Bronchial epithelial cell (primary cell): ENCODE measurements around the gene RAET1G. TPM values are rescaled to one million over a fixed set of nuclear protein-coding genes. Genes with fewer than 3 reads are reported as not detected.

Source experiments
- DNase-seq: peaks from one replicate; pipeline ENCODE4 v3.0.0-alpha.2; 2010; ENCODE audit warnings: low read depth
- FAIRE-seq: peaks from 2 replicates; lab custom pipeline; 2011; peaks lifted over from hg19 to GRCh38; lab: Jason Lieb, UNC
- H3K27me3 ChIP-seq: 2 replicates; pipeline ENCODE4 v1.5.1; 2011; ENCODE audit warnings: low read length; ENCODE audit not compliant: control insufficient read depth, insufficient read depth
- H3K36me3 ChIP-seq: 2 replicates; pipeline ENCODE4 v1.5.1; 2011; ENCODE audit warnings: low read length; ENCODE audit not compliant: control insufficient read depth, insufficient read depth
- H3K4me3 ChIP-seq: 2 replicates; pipeline ENCODE4 v1.5.1; 2011; ENCODE audit warnings: mild to moderate bottlenecking, low read depth, low read length, control low read depth
- total RNA-seq: library from RNA; depleted of rRNA; stranded (reverse); fragments of >200 nt; gene quantifications from 2 replicates; pipeline ENCODE4 v1.2.1, GENCODE V29; 2014
- TF ChIP-seq, protein P1 (sequence below): IDR thresholded peaks from 2 replicates; pipeline ENCODE4 v1.5.1; 2011; ENCODE audit warnings: mild to moderate bottlenecking, moderate library complexity, low read length, control low read depth, inconsistent platforms; ENCODE audit not compliant: insufficient read depth, severe bottlenecking

RAET1G gene
- total RNA-seq, 1 donor from 2014 or later = 45.0 TPM

DNA sequence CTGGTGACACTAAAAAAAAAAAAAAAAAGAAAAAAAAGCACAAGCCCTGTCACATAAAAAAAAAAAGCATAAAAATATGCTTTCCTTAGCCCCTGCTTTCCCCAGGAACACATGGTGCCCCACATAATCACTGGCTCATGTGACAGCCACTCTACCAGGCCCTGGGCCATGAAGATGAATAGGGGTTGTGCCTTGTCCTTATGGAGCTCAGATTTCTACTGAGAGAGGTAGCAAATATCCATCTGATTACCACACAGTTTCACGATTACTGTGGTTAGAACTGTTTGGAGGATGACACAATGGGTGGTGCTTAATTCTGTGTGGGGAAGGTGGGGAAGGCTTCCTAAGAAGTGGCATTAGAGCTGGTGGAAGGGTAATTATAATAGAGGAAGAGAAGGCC, 34.3 kb downstream of the RAET1G start:
- FAIRE-seq = peak; percentile 91
- no peak overlapping the region for H3K4me3 ChIP-seq
- peak; percentile 95 for DNase-seq

DNA sequence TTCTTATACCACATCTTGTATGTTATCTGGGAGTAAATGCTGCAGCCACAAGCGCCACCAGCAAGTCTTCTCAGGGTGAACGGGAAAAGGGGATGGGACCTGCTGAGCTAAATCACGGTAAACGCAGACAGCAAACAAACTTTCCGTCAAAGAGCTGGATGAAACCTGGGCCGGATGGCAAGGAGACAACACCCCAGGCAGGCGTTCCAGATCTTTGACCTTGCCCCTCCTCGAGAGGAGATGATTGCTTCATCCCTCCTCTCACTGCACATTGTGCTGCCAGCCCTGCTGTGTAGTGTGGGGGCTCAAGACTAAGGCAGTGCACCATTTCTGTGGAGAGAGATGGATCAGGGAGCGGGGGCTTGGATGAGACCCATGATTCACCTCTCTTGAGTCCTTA, 34.8 kb downstream of the RAET1G start:
- Histone ChIP-seq H3K27me3 (no peaks in the 10 kb centered on the region), H3K36me3 (peaks cover 5% of the 10 kb centered on the region), H3K4me3 (no peak overlapping the region)
- TF ChIP-seq, protein P1, sequence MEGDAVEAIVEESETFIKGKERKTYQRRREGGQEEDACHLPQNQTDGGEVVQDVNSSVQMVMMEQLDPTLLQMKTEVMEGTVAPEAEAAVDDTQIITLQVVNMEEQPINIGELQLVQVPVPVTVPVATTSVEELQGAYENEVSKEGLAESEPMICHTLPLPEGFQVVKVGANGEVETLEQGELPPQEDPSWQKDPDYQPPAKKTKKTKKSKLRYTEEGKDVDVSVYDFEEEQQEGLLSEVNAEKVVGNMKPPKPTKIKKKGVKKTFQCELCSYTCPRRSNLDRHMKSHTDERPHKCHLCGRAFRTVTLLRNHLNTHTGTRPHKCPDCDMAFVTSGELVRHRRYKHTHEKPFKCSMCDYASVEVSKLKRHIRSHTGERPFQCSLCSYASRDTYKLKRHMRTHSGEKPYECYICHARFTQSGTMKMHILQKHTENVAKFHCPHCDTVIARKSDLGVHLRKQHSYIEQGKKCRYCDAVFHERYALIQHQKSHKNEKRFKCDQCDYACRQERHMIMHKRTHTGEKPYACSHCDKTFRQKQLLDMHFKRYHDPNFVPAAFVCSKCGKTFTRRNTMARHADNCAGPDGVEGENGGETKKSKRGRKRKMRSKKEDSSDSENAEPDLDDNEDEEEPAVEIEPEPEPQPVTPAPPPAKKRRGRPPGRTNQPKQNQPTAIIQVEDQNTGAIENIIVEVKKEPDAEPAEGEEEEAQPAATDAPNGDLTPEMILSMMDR = no peak
- DNase-seq = peak; percentile 90
- FAIRE-seq = no peak

More for the DNA sequence above, 34.3 kb downstream of the RAET1G start:
- no peaks in the 10 kb centered on the region for H3K27me3 ChIP-seq
- peaks cover 5% of the 10 kb centered on the region for H3K36me3 ChIP-seq
- TF ChIP-seq, protein P1 = no peak

DNA sequence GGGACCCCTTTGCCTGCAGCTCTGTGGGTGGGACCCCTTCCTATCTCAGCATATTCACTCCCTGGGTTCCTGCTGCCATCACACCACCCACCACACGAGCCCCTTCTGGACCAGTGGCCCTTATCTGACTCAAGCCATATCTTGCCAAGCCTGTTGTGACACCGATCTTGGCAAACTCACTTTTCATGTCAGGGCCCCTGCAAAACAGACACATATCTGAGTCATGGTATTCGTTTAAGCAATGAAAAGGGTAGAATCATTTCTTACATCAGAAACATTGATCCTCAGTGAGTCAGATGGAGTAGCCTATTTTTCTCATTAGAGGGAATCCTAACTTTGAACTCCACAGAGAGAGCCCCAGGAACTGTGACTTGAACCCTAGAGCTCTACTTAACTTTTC, 35.6 kb downstream of the RAET1G start:
- DNase-seq (peak; percentile 99), FAIRE-seq (no peak)
- TF ChIP-seq, protein P1 = no peak
- no peak overlapping the region for H3K4me3 ChIP-seq
- H3K27me3 ChIP-seq = no peaks in the 10 kb centered on the region
- H3K36me3 ChIP-seq = peaks cover 5% of the 10 kb centered on the region

DNA sequence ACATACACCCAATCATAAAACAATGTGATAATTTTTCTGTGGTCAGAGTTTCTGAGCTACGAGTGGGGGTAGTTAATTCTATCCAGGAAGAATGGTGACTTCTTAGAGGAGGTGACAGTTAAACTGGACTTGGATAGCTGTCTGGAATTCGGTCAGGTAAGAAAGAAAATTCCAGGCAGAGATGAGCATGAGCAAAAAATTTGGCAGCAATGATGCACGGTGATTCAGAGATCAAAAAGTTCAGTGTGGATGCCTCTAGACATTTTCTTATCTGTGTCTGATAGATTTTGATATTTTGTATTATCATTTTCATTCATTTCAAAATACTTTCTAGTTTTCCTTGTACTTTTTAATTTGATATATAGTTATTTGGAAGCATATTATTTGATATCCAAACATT, 37.0 kb downstream of the RAET1G start:
- Histone ChIP-seq H3K4me3 (no peak overlapping the region), H3K36me3 (peaks cover 5% of the 10 kb centered on the region), H3K27me3 (no peaks in the 10 kb centered on the region)
- DNase-seq = no peak
- no peak for FAIRE-seq
- TF ChIP-seq, protein P1 = no peak

DNA sequence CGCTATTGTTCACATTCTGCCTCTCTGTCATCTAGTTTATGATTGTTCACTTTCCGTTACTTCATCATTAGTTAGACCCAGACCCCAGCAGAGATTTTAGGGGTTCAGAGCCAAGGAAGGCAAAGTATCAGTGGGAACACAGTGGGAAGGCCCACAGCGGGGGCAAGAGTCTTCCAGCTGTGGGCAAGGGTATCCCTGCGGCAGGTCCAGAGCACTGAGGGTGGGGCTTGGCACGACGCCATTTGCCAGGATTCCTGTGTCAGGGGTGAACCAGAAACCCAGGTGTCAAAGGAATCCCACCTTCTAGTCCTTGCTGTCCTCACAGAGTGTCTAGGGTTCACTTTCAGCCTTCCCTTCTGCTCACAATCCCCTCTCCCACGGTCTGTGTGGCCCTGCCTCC, 38.3 kb downstream of the RAET1G start:
- Histone ChIP-seq H3K36me3 (peaks cover 5% of the 10 kb centered on the region), H3K27me3 (no peaks in the 10 kb centered on the region), H3K4me3 (no peak overlapping the region)
- TF ChIP-seq, protein P1 = no peak
- no peak for FAIRE-seq
- DNase-seq = no peak

DNA sequence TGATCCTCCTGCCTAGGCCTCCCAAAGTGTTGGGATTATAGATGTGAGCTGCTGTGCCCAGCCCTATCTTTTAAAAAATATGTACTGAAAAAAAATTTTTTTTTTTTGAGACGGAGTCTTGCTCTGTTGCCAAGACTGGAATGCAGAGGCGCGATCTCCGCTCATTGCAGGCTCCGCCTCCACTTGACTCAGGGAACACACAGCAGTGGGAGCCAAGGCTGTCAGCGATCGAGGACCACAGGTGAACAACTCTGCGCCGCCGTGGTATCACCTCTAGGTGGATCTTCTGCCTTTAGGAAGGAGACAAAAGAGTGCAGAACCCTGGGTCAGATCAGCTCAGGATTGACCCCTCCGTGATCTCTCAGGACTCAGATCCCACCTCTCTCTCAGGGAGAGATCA, 38.7 kb downstream of the RAET1G start:
- Histone ChIP-seq H3K4me3 (no peak overlapping the region), H3K36me3 (peaks cover 2% of the 10 kb centered on the region), H3K27me3 (no peaks in the 10 kb centered on the region)
- DNase-seq = peak; percentile 81
- TF ChIP-seq, protein P1 = peak; percentile 38
- FAIRE-seq = no peak
